Lung (tissue), 12 donors: ENCODE data around the gene FBN1. TPM values are rescaled to one million over a fixed set of nuclear protein-coding genes. Genes with fewer than 3 reads are reported as not detected.

ENCODE experiments used
- ATAC-seq: fragments of 200-7000 bp; cut with Tn5 transposase; one replicate; pipeline ENCODE4 v1.9.1; 2020; ENCODE audit warnings: moderate number of reproducible peaks; ENCODE audit not compliant: insufficient read depth, low FRiP score
- DNase-seq, 3 donors: peaks; one replicate each; pipeline ENCODE4 v3.0.0-alpha.2; 2013 to 2017
- H3K27ac ChIP-seq, 2 donors: one replicate each; pipeline ENCODE4 v1.5.1; 2013; ENCODE audit warnings: mild to moderate bottlenecking in 2 of 2, moderate library complexity in 2 of 2, control low read depth in 1 of 2, inconsistent platforms in 1 of 2, low read depth in 1 of 2, low read length in 1 of 2
- H3K27me3 ChIP-seq, 3 donors: one replicate each; pipeline ENCODE4 v1.5.1; 2013; ENCODE audit warnings: low read length in 2 of 3; ENCODE audit not compliant: control insufficient read depth in 3 of 3, insufficient read depth in 3 of 3
- H3K36me3 ChIP-seq, 4 donors: one replicate each; pipeline ENCODE4 v1.5.1; 2013; ENCODE audit warnings: low read length in 4 of 4, mild to moderate bottlenecking in 1 of 4, moderate library complexity in 1 of 4; ENCODE audit not compliant: control insufficient read depth in 4 of 4, insufficient read depth in 4 of 4
- H3K4me1 ChIP-seq, 5 donors: one replicate each; pipeline ENCODE4 v1.5.1; 2013; ENCODE audit warnings: low read length in 5 of 5, mild to moderate bottlenecking in 2 of 5, moderate library complexity in 1 of 5; ENCODE audit not compliant: control insufficient read depth in 5 of 5, insufficient read depth in 5 of 5
- H3K4me3 ChIP-seq: one replicate; pipeline ENCODE4 v1.5.1; 2013; ENCODE audit warnings: mild to moderate bottlenecking, control low read depth, moderate library complexity
- H3K9ac ChIP-seq, 2 donors: one replicate each; pipeline ENCODE4 v1.5.1; 2013; ENCODE audit warnings: low read length in 2 of 2, control low read depth in 1 of 2; ENCODE audit not compliant: insufficient read depth in 1 of 2
- H3K9me3 ChIP-seq, 4 donors: one replicate each; pipeline ENCODE4 v1.5.1; 2013; ENCODE audit warnings: low read length in 3 of 4, mild to moderate bottlenecking in 1 of 4, moderate library complexity in 1 of 4; ENCODE audit not compliant: control insufficient read depth in 4 of 4, insufficient read depth in 3 of 4
- CTCF ChIP-seq: IDR thresholded peaks from 2 replicates; pipeline ENCODE4 v1.5.1; 2012; ENCODE audit warnings: mild to moderate bottlenecking; ENCODE audit errors: control extremely low read depth, extremely low read depth
- WGBS, 2 donors: extraction: QIAGEN DNeasy Blood & Tissue Kit; methylation state at CpG; one replicate each; pipeline ENCODE4 v1.1.7; 2013; 5-methylcytosine and 5-hydroxymethylcytosine counted together
- polyA plus RNA-seq, 2 donors: library from polyadenylated mRNA; stranded (reverse); fragments of 200-250 nt; gene quantifications; one replicate each; pipeline ENCODE4 v1.2.1, GENCODE V29; 2013
- total RNA-seq, 2 donors: library from RNA; depleted of rRNA in 1 of 2; stranded (reverse); fragments of >200 nt in 1 of 2; gene quantifications; one replicate each; pipeline ENCODE4 v1.2.1, GENCODE V29; 2014 to 2021
- donor health status: control.
- donor health status: control.
- donor health status: Bipolar disorder and iron deficiency.
- donor health status: healthy.
- donor health status: DM: yes; HTN: yes; CAD: no.

FBN1 gene
- total and polyA plus RNA-seq, 4 donors = 6.0 to 170 (median 60.8) TPM

GRCh38 chr15:48423896-48424475 lies 221.5 kb downstream of the FBN1 start:
- Histone ChIP-seq H3K27me3 (no peaks in the 10 kb centered on the region), H3K4me1 (peaks cover 0 to 2% (median 0%) of the 10 kb centered on the region in 5 donors), H3K36me3 (peaks cover 3 to 58% (median 26%) of the 10 kb centered on the region in 4 donors), H3K4me3 (no peak overlapping the region), H3K9me3 (no peaks in the 10 kb centered on the region), H3K27ac (no peak overlapping the region), H3K9ac (no peak overlapping the region)
- ATAC-seq = no peak
- no peak for DNase-seq
- WGBS, 2 donors = 71 to 85% methylated on average over 2 of the region's 2 CpGs
- no peak for TF ChIP-seq CTCF

- Histone ChIP-seq H3K9me3 (no peaks in the 10 kb centered on the region), H3K36me3 (peaks cover 3 to 58% (median 26%) of the 10 kb centered on the region in 4 donors), H3K4me3 (no peak overlapping the region), H3K27ac (peak overlapping the region in 1 of 2 donors; percentile 20), H3K9ac (no peak overlapping the region), H3K27me3 (no peaks in the 10 kb centered on the region), H3K4me1 (peaks cover 0 to 2% (median 0%) of the 10 kb centered on the region in 5 donors)
- WGBS, 2 donors = 88 to 94% methylated on average over 3 of the region's 3 CpGs
- DNase-seq = no peak
- ATAC-seq = no peak
- TF ChIP-seq CTCF = no peak
Observed at GRCh38 chr15:48423342-48423741, 222.2 kb downstream of the FBN1 start.

GRCh38 chr15:48422401-48422800 lies 223.1 kb downstream of the FBN1 start:
- H3K36me3 ChIP-seq = peaks cover 3 to 51% (median 26%) of the 10 kb centered on the region in 4 donors
- no peaks in the 10 kb centered on the region for H3K9me3 ChIP-seq
- no peak for ATAC-seq
- 35 to 37% methylated on average over 3 of the region's 3 CpGs for WGBS, 2 donors
- no peaks in the 10 kb centered on the region for H3K27me3 ChIP-seq
- no peak for DNase-seq
- H3K27ac ChIP-seq = no peak overlapping the region
- no peak overlapping the region for H3K4me3 ChIP-seq
- peaks cover 0 to 2% (median 0%) of the 10 kb centered on the region in 5 donors for H3K4me1 ChIP-seq
- H3K9ac ChIP-seq = no peak overlapping the region
- no peak for TF ChIP-seq CTCF

GRCh38 chr15:48421362-48421761 lies 224.1 kb downstream of the FBN1 start:
- Histone ChIP-seq H3K9ac (no peak overlapping the region), H3K27me3 (no peaks in the 10 kb centered on the region), H3K4me3 (no peak overlapping the region), H3K36me3 (peaks cover 3 to 47% (median 23%) of the 10 kb centered on the region in 4 donors), H3K9me3 (no peaks in the 10 kb centered on the region), H3K4me1 (peaks cover 0 to 2% (median 0%) of the 10 kb centered on the region in 5 donors), H3K27ac (no peak overlapping the region)
- DNase-seq (no peak), ATAC-seq (no peak)
- 87 to 91% methylated on average over 5 of the region's 5 CpGs for WGBS, 2 donors
- TF ChIP-seq CTCF = no peak
